Fibroblast of skin of right quadriceps (primary cell): Measurements from ENCODE around the gene APBA3.

Experiments used
- DNase-seq: peaks from one replicate; pipeline ENCODE4 v3.0.0-alpha.2; 2013

APBA3 gene

GRCh38 chr19:3785938-3786824 is 24.7 kb upstream of the APBA3 start, which contains the start of gene MATK:
Gene MATK (minus strand): TSS chr19:3786381. CDS start chr19:3785135, 1,246 bp downstream.
- no peak for DNase-seq

- no peak for DNase-seq
Measured at GRCh38 chr19:3785451-3785937, 24.0 kb upstream of the APBA3 start.

GRCh38 chr19:3784607-3785450 is 23.3 kb upstream of the APBA3 start:
- DNase-seq, result no peak

- no peak for DNase-seq
Measured at GRCh38 chr19:3783660-3784584, 22.4 kb upstream of the APBA3 start.

GRCh38 chr19:3782903-3783302 is 21.4 kb upstream of the APBA3 start:
- DNase-seq, result no peak

- DNase-seq, result no peak
Measured at GRCh38 chr19:3782330-3782729, 20.8 kb upstream of the APBA3 start.

- no peak for DNase-seq
Measured at GRCh38 chr19:3781603-3782002, 20.1 kb upstream of the APBA3 start.

- no peak for DNase-seq
Measured at GRCh38 chr19:3780786-3781304, 19.4 kb upstream of the APBA3 start.

- DNase-seq, result no peak
Measured at GRCh38 chr19:3778899-3779723, 17.6 kb upstream of the APBA3 start.

- no peak for DNase-seq
Measured at GRCh38 chr19:3778104-3778867, 16.8 kb upstream of the APBA3 start.

- DNase-seq, result no peak
Measured at GRCh38 chr19:3776479-3777040, 15.1 kb upstream of the APBA3 start.

- no peak for DNase-seq
Measured at GRCh38 chr19:3775831-3776230, 14.3 kb upstream of the APBA3 start.

GRCh38 chr19:3775374-3775711 is 13.9 kb upstream of the APBA3 start:
- DNase-seq, result no peak

- DNase-seq, result no peak
Measured at GRCh38 chr19:3774621-3775373, 13.3 kb upstream of the APBA3 start.

- DNase-seq, result no peak
Measured at GRCh38 chr19:3773814-3774515, 12.5 kb upstream of the APBA3 start.

GRCh38 chr19:3771906-3772455 is 10.5 kb upstream of the APBA3 start, which contains the start of gene RAX2:
Gene RAX2 (minus strand): TSS chr19:3772228. CDS start chr19:3771742, 486 bp downstream.
- no peak for DNase-seq

- DNase-seq, result no peak
Measured at GRCh38 chr19:3771000-3771905, 9.8 kb upstream of the APBA3 start.
